Endothelial cell of umbilical vein (primary cell): ENCODE data around the gene HABP2. TPM values are rescaled to one million over a fixed set of nuclear protein-coding genes. Genes with fewer than 3 reads are reported as not detected.

Experiments used
- polyA plus RNA-seq, 4 experiments: library from polyadenylated mRNA; depleted of rRNA in 3 of 4; stranded (reverse) in 3 of 4; unstranded in 1 of 4; fragments of >200 nt; gene quantifications; 2 replicates each; pipeline versions ENCODE4 v1.2.1 to v1.2.3, GENCODE V29; 2011 to 2012; ENCODE audit warnings: missing spikeins in 1 of 4
- total RNA-seq: library from RNA; stranded (reverse); gene quantifications from 2 replicates; pipeline ENCODE4 v1.2.3, GENCODE V29; 2021

The HABP2 gene
- total and polyA plus RNA-seq, 2 donors (not counting 3 experiments of a cell fraction or from before 2014, with no cell fraction given), result 0.04 TPM; not detected in 1

Other genes with a start within 250 kb of the HABP2 start
- not detected in 2 replicates for gene NRAP, start 111.0 kb downstream of the HABP2 start, total RNA-seq
- not detected in 2 replicates for gene NRAP, start 111.0 kb downstream of the HABP2 start, polyA plus RNA-seq
- 43.1 and 54.3 TPM in 2 replicates for gene CASP7, start 126.9 kb downstream of the HABP2 start, total RNA-seq
- gene CASP7, start 126.9 kb downstream of the HABP2 start, polyA plus RNA-seq, result 14.6 and 14.7 TPM in 2 replicates
- not detected in 2 replicates for gene PLEKHS1, start 198.6 kb downstream of the HABP2 start, total RNA-seq
- not detected in 2 replicates for gene PLEKHS1, start 198.6 kb downstream of the HABP2 start, polyA plus RNA-seq